GM11168 (cell line): ENCODE data around the gene GDF11.

Experiments used
- in situ Hi-C: fragments of 300-500 bp; cut with MboI; formaldehyde crosslinking; loops from one replicate; pipeline ENCODE4 v1.12.0; 2022; ENCODE audit warnings: low sequenced_read_pairs; ENCODE audit not compliant: unreplicated experiment

GDF11 gene

DNA sequence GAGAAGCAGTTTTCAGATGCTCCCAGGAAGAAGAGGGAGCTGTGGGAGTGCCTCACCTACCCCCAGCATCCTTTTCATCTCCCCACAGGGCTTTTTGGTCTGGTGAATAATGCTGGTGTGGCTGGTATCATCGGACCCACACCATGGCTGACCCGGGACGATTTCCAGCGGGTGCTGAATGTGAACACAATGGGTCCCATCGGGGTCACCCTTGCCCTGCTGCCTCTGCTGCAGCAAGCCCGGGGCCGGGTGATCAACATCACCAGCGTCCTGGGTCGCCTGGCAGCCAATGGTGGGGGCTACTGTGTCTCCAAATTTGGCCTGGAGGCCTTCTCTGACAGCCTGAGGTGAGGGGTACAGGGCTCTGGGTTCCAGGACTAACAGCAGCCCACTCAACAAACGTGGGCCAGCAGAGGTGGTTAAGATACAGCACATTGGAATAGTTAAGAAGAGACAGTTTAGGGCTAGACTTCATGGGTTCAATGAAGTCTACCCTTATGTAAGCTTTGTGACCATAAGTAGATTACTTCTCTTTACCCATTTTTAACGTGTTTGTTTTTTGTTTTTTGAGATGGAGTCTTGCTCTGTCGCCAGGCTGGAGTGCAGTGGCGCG is 21.2 kb upstream of the GDF11 start:
- in situ Hi-C loops = no loop called here

DNA sequence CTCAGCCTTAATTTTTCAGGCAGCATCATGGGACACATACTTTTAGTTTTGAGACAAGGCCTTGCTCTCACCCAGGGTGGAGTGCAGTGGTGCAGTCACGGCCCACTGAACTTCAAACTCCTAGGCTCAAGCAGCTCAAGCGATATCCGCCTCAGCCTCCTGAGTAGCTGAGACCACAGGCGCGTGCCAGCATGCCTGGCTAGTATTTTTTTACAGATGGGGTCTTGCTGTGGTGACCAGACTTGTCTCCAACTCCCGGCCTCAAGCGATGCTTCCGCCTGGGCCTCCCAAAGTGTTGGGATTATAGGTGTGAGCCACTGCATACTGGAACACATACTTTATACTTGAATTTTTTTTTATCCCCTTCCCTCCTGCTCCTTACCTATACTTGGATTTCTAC is 20.0 kb upstream of the GDF11 start:
- in situ Hi-C loops = no loop called here

DNA sequence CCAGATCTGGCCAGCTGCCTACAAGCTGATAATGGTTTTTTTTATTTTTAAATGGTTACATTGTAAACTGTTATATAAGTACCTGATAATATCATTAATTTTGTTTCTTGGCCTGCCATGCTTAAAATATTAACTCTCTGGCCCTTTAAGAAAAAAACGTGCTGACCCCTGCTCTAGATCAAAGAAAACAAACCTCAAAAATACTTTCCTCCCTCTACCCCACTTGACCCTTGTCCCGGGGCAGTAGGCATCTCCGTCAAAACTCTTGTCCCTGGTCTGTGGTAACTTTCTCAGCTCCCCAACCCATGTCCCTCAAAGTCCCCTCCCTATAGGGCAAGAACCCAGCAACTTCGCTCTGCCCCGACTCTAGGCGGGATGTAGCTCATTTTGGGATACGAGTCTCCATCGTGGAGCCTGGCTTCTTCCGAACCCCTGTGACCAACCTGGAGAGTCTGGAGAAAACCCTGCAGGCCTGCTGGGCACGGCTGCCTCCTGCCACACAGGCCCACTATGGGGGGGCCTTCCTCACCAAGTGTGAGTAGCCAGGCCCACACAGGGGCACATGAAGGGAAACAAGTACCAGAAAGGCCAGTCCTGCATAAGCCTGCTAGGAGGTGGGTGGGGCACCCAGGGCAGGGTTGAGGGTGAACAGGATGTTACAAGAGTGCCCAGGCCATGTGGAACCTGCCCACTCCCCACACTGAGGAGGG is 19.3 kb upstream of the GDF11 start:
- in situ Hi-C loops = no loop called here

DNA sequence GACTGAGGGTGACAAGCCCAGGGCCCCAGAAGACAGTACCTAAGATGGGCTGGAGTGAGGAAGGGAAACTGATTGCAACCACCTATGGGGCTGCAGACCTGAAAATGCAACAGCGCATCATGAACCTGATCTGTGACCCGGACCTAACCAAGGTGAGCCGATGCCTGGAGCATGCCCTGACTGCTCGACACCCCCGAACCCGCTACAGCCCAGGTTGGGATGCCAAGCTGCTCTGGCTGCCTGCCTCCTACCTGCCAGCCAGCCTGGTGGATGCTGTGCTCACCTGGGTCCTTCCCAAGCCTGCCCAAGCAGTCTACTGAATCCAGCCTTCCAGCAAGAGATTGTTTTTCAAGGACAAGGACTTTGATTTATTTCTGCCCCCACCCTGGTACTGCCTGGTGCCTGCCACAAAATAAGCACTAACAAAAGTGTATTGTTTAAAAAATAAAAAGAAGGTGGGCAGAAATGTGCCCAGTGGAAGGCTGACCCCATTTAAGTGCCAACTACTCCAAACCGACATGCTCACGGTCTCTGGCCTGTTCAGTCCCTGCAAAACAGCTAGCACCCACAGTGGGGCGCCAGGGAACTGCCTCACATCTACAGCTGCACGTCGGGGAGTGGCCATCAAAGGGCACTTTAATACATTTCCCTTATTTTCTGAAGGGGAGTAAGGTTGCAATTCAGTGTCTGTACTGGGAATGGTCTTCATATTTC is 18.5 kb upstream of the GDF11 start:
- in situ Hi-C loops = no loop called here

DNA sequence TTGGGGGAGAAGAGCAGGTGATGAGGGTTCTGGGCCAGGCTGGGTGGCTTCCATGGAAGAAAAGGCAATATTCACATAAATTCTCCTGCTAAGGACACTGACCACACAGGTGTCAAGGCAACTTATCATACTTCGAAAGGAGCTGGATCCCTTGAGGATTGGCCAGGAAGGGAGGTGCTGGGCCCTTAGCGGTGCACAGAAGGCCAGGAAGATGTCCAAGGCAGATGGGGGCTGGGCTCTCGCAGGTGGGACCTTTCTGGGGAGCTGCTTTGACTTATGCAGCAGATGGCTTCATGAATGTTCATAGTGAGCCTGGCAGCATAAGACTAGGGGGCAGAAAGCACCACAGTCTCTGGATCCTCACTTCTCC is 18.0 kb upstream of the GDF11 start:
- in situ Hi-C loops = no loop called here

DNA sequence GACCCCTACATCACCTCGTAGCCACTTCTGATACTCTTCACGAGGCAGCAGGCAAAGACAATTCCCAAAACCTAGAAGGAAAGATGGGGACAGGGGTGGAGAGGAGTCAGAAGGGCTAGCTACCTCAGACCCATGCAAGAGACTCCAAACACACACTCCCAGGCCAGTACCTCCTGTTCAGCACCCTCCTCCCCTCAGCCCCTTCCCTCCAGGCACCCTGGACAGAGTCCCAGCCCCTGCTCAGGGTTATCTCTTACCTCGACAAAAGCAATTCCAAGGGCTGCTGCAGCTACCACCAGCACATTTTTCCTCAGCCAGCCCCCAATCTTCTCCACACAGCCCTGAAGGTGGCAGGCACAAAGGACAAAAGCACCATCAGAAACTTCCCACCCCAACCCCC is 17.4 kb upstream of the GDF11 start:
- in situ Hi-C loops = no loop called here

DNA sequence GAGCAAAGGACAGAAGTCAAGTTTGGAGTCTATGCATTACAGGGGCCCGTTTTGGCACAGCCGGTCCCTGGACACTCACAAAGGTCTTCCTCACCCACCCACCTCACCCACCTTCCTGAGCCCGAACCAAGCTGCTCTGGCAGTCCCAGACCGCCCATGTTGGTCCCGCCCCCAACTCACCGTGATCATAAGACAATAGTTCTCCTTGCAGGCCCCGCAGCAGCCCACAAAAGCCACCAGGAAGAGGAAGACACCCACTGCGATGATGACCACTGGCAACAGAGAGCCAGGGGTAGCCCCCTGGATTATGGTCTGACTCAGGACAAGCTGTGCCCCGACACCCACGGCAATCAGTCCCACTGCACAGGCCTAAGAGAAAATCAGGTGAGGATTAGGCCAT is 16.0 kb upstream of the GDF11 start:
- in situ Hi-C loops = no loop called here

DNA sequence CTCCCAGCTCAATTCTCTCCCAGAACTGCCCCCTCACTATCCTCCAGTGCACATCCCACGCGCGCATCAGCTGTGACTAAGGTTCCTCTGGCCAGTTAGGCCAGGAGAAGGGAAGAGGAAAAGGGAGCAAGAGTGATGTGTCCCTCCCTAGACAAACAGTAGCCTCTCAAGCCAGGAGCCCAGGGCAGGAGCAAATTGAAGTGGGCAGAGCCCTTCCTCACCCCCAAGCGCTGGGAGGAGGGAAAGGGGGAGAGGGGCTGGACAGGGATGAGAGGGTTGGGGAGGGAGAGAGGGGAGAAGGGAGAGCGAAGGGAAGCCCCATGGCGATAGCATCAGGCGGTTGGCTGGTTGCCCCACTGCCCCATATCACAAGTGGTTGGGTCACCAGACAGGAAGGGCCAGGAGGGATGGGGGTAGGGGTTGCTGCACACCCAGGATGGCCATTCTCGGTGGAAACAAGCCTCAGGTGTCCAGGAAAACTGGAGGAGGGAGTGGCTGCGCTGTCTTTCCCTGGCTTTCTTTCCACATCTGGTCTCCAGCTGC is 15.2 kb upstream of the GDF11 start:
- in situ Hi-C loops = no loop called here

DNA sequence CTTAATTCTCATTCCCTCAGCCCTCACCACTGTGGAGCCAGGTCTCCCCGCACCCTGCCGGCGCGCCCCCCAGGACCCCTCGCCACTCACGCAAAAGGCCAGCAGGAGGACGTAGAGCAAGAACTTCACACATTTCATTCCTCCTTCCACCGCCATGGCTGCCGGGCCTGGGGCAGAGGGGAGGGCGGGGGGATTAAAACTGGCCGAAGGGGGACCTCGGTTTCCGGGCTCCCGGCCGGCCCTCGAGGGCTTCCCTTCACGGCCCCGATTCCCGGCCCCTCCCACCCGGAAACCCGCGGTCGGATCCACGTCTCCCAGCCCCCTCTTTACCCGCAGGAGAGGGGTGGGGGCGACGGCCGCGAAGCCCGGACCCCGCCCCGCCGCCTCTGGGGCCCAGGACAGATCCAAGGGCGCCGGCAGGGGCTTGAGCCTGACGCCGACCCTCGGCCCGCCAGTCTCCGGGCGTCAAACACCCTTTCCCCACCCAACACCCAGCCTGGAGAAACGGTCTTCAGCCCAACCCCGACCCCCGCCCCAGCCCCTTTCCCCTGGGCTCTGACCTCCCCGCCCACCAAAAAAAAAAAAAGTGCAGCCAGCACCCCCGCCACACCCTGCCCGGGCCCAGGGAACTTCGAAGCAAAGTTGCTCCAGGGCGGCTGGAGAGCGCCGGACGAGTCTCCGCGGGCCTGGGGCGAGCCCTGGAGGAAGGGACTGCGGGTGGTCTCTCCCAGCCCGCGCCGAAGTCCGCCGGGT is 14.6 kb upstream of the GDF11 start:
- in situ Hi-C loops = no loop called here

DNA sequence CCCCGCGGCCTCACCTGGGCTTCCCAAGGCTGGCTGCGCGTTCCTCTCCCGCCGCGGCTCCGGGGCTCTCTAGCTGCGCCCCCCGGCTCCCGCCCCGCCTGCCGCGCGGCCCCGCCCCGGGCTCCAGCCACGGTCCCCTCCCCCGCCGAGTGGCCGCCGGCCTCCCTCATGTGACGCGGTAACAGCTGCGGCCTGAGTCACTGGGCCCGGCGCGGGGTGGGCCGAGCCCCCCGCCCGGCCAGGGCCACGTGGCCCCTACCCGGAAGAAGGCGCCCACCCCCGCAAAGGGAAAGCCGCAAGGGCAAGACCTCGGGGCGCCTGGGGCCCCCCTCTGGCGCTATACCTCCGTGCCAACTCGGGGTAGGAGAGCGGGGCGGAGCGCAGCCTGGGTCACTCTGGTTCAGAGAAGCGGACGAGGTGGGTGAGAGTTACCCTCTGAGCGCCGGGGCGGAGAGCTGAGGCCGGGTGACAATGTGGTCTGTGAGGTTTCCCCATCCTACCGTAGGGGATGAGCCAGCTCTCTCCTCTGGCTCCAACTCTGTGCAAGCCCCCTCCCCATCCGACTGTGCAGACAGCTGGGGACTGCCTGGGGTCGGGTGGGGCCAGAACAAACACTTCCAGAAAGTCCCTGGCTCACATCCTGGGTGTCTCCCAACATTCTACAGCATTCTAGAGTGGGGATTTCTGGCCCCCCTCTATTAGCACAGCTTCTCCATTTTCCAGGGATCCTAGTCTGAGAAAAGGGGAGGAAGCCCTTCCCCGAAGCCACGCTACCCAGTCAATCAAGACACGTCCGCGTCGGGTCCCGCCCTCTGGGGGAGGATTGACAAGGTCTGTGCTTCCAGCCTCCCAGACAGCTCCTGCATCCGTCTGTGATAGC is 13.7 kb upstream of the GDF11 start, which contains the start of gene CD63:
TSS of gene CD63 (minus strand) at position 71 of the 880 bp plus-strand sequence. CDS start 668 bp downstream, outside the sequence.
- in situ Hi-C loops = no loop called here

DNA sequence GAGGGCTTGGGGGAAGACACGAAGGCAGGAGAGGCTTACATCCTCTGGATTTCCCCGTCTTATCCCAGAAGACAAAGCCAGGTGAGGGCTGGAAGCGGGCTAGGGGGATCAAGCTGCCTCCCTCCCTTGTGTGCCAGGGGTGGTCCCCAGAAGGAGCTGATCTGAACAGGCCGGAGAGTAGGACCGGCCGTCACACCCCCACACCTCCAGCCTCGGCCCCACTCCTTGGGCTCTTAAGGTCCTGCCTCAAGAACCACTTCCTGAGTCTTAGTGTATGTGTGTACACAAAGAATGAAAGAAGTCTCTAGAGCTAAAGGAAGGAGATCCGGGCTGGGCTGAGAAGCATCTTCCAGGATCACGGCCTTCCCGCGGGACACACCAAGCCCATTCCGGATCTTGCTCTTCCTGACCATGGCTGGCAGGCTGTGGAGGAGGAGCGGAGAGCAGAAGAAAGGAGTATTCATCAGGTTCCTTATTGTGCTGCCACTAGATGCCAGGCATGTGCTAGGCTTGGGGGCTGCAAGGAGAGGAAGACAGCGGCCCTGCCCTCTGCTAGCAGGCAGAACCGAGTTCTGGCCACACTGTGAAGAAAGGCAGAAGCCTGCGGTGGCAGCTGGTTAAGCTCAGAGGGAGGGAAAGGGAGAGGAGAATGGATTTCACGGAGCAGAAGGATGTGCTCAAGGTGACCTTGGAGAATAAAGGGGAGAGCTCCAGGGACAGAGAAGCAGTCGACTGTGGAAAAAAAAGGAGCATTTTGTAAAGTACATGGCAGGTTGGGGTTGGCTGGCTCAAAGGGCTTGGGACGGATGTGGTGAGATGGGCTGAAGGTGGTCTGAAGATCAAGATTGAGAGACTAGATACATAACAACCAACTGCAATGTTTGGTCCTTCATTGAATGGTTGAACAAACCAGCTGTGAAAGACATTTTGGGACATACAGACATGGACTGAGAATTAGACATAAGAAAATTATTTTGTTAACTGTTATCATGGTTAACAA is 12.8 kb upstream of the GDF11 start:
- in situ Hi-C loops = loop anchor here (10.0 kb wide), 1 partner anchor 315 kb away; the partner anchor contains the start of gene RPS26

DNA sequence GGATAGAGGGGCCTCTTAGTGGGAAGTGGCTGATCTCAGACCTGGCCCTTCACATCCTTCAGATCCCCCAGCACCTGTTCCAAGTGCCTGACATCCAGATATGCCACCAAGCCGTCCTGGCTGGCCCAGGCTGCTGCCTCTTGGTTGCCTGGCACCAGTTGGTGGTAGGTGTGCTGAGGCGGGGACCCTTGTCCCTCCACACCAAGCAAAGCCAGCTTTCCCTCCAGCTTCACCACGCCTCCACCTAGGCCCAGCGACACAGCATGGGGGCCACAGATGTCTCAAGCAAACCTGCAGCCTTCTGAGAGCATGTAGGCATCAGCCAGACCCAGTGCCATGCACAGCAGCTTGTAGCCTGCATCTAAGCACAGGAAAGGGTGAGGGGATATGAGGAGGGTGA is 10.6 kb upstream of the GDF11 start:
- in situ Hi-C loops = loop anchor here (10.0 kb wide), 1 partner anchor 313 kb away; the partner anchor contains the start of gene RPS26

DNA sequence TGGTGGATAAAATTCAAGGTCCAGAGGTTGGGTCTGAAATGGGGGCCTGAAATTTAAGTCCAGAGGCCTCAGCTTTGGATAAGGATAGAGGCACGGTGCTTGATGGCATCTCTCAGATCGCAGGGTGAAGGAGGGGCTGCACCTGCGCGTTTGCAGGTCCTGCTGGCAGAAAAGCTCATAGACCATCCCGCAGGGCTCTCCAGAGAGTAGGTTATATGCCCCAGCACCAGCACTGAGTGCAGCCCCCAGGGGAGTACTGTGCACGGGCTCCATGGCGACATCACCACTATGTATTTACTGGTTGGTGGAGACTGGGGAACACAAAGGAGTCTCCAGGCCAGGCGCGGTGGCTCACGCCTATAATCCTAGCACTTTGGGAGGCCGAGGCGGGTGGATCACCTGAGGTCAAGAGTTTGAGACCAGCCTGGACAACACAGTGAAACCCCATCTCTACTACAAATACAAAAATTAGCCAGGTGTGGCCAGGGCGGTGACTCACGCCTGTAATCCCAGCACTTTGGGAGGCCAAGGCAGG is 9.8 kb upstream of the GDF11 start:
- in situ Hi-C loops = loop anchor here (10.0 kb wide), 1 partner anchor 312 kb away; the partner anchor contains the start of gene RPS26

DNA sequence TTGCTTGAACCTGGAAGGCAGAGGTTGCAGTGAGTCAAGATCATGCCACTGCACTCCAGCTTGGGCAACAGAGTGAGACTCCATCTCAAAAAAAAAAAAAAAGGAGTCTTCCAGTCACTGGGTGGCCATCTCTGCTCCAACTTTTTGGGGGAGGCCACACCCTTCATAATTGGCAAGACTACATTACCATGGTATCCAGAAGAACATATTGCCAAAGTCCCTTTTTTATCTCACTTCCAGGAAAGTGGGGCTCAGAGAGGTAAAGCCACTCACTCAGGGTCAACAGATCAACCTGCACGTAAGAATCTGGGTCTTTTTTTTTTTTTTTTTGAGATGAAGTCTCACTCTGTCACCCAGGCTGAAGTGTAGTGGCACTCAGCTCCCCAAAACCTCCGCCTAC is 9.1 kb upstream of the GDF11 start:
- in situ Hi-C loops = loop anchor here (10.0 kb wide), 1 partner anchor 311 kb away; the partner anchor contains the start of gene RPS26

DNA sequence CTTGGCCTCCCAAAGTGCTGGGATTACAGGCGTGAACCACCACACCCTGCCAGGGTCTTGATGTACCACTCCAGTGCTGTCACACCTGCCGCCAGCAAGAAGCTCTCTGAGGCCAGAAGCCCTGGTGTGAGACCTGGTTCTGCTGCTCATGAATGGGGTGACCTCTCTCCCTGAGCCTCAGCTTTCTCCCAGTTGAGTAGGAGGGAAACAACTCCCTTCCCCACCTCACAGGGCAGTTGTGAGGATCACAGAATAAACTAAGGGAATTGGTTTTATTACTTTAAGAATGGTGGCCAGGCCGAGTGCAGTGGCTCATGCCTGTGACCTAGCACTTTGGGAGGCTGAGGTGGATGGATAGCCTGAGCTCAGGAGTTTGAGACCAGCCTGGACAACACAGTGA is 8.3 kb upstream of the GDF11 start:
- in situ Hi-C loops = loop anchor here (10.0 kb wide), 1 partner anchor 310 kb away; the partner anchor contains the start of gene RPS26

DNA sequence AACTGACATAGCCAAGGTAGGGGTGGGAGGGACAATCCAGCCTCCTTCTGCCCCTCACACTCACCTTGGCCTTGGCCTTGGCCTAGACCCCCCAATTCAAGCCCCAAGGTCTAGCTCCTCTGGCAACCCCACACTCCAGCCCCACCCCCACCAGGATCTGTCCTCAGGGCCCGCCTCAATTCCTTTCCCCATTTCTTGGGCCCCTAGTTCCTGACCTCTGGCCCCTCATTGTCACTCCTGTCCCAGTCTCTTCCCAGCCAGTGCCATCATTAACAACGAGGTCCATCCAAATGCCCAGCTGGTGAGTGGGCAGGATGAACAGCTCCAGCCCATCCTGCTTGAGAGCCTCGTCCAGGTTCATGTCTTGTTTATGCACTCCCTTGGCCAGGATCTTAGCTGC is 6.8 kb upstream of the GDF11 start:
- in situ Hi-C loops = loop anchor here (10.0 kb wide), 1 partner anchor 309 kb away; the partner anchor contains the start of gene RPS26

DNA sequence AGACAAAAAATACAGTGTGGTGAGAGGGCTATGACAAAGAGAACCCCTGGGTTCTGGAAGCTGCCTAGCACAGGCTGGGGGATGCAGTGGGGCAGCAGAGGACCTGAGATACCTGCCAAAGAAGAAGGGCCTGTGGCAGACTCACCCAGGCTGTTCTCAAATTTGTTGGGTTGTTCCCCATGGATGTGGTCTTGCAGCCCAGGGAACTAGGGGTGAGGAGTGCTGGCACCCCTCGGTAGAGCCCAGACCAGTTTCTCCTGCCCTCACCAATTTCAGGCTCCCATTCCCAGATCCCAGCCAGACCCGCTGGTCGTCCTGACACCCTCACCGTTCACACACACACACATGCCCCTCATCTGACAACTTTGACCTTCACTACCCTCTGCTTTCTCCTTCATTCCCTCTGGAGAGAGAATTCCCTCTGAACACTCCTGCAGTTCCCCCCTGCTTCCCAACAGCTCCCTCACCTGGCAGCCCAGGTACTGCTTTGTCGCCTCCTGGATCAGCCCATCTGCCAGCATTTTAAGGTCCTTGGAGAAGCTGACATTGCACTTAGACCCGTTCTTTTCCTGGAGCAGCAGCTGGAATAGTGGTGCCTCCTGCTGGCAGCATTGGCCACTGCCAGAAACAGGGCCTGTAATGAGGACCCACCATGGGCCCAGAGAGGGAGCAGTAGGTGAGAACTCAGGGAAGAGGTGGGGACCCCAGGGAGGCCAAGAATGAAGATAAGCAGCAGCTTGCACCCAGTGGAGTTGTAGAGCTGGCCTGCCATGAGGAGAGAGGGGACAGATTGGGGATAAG is 5.9 kb upstream of the GDF11 start:
- in situ Hi-C loops = loop anchor here (10.0 kb wide), 1 partner anchor 308 kb away; the partner anchor contains the start of gene RPS26
